GM18511 (cell line): ENCODE measurements around the gene MGAT1.

Experiments used
- ATAC-seq: cut with Tn5 transposase; IDR thresholded peaks from one replicate; pipeline ENCODE4 v1.9.1; 2021; ENCODE audit warnings: mild to moderate bottlenecking, moderate library complexity; ENCODE audit not compliant: unreplicated experiment

MGAT1 gene

GRCh38 chr5:180824630-180825476 is 22.2 kb upstream of the MGAT1 start:
- ATAC-seq = no peak

- no peak for ATAC-seq
Observed at GRCh38 chr5:180823940-180824629, 21.5 kb upstream of the MGAT1 start.

- no peak for ATAC-seq
Observed at GRCh38 chr5:180823346-180823745, 20.7 kb upstream of the MGAT1 start.

- no peak for ATAC-seq
Observed at GRCh38 chr5:180821538-180821937, 18.9 kb upstream of the MGAT1 start.

- ATAC-seq = peak; percentile 77
Observed at GRCh38 chr5:180820788-180821321, 18.2 kb upstream of the MGAT1 start.

GRCh38 chr5:180818677-180819341 is 16.2 kb upstream of the MGAT1 start:
- ATAC-seq = no peak

- ATAC-seq = no peak
Observed at GRCh38 chr5:180817893-180818674, 15.5 kb upstream of the MGAT1 start.

GRCh38 chr5:180816608-180817534 is 14.3 kb upstream of the MGAT1 start:
- no peak for ATAC-seq

- ATAC-seq = no peak
Observed at GRCh38 chr5:180815293-180815917, 12.8 kb upstream of the MGAT1 start.

GRCh38 chr5:180813420-180813819 is 10.8 kb upstream of the MGAT1 start:
- ATAC-seq = no peak

- ATAC-seq = no peak
Observed at GRCh38 chr5:180811623-180812124, 9.1 kb upstream of the MGAT1 start.

- no peak for ATAC-seq
Observed at GRCh38 chr5:180810959-180811622, 8.5 kb upstream of the MGAT1 start.

- ATAC-seq = peak; percentile 74
Observed at GRCh38 chr5:180810210-180810958, 7.8 kb upstream of the MGAT1 start.

- ATAC-seq = peak; percentile 60
Observed at GRCh38 chr5:180809403-180810209, 7.0 kb upstream of the MGAT1 start.

- ATAC-seq = no peak
Observed at GRCh38 chr5:180808461-180809000, 5.9 kb upstream of the MGAT1 start.

GRCh38 chr5:180807654-180808414 is 5.2 kb upstream of the MGAT1 start:
- no peak for ATAC-seq
